ENCODE measurements around the gene BCAS3. TPM values are rescaled to one million over a fixed set of nuclear protein-coding genes. Genes with fewer than 3 reads are reported as not detected.

BCAS3 gene
- total RNA-seq, 1 donor from 2014 or later, result 29.6 TPM

DNA sequence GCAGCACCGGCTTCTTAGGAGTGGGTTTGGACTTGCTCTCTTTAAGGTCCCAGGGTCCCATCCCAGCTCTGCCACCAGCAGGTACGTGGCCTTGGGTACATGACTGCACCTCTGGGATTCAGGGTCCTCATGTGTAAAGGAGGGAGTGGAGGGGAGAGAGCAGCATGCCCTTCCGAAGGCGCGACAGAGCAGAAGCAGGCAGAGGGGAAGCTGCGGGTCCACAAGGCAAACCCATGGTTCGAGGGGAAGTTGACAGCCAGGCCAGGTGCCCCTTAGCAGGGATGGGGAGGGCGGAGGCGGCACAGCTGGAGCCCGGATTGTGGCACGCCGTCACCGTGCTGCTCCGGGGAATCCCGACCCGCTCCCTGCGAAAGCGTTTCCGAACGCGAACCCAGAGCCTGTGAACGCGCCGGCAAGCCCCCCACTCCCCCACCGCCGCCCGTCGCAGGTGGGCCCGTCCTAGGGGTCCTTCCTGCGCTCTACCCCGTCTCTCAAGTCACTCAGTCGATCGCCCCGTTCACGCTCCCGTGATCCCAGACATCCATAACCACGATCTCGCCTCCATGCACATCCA is 717.8 kb downstream of the BCAS3 start:
- intact Hi-C loops (cut with DNase I), result no loop called here
- peak overlapping the region; percentile 89 for H3K27ac ChIP-seq
- peaks cover 31% of the 10 kb centered on the region for H3K4me1 ChIP-seq
- DNase-seq, result peak; percentile 44
- no peaks in the 10 kb centered on the region for H3K36me3 ChIP-seq
- H3K4me3 ChIP-seq, result peak overlapping the region; percentile 67
- TF ChIP-seq CTCF (IDR thresholded peaks at IDR 0.05), result no peak
- no peak for ATAC-seq
- H3K27me3 ChIP-seq (ENCODE audit: low read depth), result peaks cover 46% of the 10 kb centered on the region
- no peaks in the 10 kb centered on the region for H3K9me3 ChIP-seq

- Histone ChIP-seq H3K9me3 (no peaks in the 10 kb centered on the region), H3K4me3 (peak overlapping the region; percentile 67), H3K27me3 (ENCODE audit: low read depth) (peaks cover 52% of the 10 kb centered on the region), H3K27ac (peak overlapping the region; percentile 89), H3K36me3 (no peaks in the 10 kb centered on the region), H3K4me1 (peaks cover 37% of the 10 kb centered on the region)
- peak; percentile 45 for DNase-seq
- intact Hi-C loops (cut with DNase I), result no loop called here
- TF ChIP-seq CTCF (IDR thresholded peaks at IDR 0.05), result no peak
- peak; percentile 2 to 5 for ATAC-seq
These were observed 718.4 kb downstream of the BCAS3 start for GRCh38 chr17:61395983-61396585.

DNA sequence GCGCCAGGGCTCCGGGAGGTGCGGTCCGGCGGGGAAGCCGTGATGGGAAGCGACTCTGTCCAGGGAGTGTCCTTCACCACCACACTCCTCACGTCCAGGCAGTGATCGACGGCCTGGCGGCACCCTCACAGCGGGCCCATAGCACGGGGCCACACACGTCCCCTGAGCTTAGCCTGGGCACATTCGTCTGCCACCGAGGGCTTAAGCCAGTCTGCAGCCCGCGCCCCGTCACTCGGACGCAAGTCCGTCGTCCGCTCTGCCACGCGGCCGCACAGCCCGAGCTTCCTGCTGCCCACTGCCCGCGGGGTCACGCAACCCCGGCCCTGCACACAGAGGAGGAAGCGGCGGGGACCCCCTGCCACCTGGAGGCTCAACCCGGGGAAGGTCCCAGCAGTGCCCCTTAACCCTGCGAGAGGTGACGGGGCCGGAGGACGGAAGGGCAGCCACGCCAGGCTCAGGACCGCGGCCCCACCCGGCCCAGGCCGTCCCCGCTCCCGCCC is 719.0 kb downstream of the BCAS3 start:
- peaks cover 58% of the 10 kb centered on the region for H3K27me3 ChIP-seq (ENCODE audit: low read depth)
- ATAC-seq (peak; percentile 3 to 6), DNase-seq (peak; percentile 52)
- intact Hi-C loops (cut with DNase I), result no loop called here
- peak overlapping the region; percentile 67 for H3K4me3 ChIP-seq
- peak overlapping the region; percentile 89 for H3K27ac ChIP-seq
- TF ChIP-seq CTCF (IDR thresholded peaks at IDR 0.05), result no peak
- no peaks in the 10 kb centered on the region for H3K36me3 ChIP-seq
- peaks cover 38% of the 10 kb centered on the region for H3K4me1 ChIP-seq
- H3K9me3 ChIP-seq, result no peaks in the 10 kb centered on the region

- intact Hi-C loops (cut with DNase I), result no loop called here
- no peaks in the 10 kb centered on the region for H3K9me3 ChIP-seq
- peaks cover 38% of the 10 kb centered on the region for H3K4me1 ChIP-seq
- H3K4me3 ChIP-seq, result peak overlapping the region; percentile 67
- TF ChIP-seq CTCF (IDR thresholded peaks at IDR 0.05), result no peak
- DNase-seq (peak; percentile 46), ATAC-seq (peak; percentile 12 to 20)
- no peaks in the 10 kb centered on the region for H3K36me3 ChIP-seq
- peaks cover 64% of the 10 kb centered on the region for H3K27me3 ChIP-seq (ENCODE audit: low read depth)
- peak overlapping the region; percentile 89 for H3K27ac ChIP-seq
These were observed 719.6 kb downstream of the BCAS3 start for GRCh38 chr17:61397086-61397842.

DNA sequence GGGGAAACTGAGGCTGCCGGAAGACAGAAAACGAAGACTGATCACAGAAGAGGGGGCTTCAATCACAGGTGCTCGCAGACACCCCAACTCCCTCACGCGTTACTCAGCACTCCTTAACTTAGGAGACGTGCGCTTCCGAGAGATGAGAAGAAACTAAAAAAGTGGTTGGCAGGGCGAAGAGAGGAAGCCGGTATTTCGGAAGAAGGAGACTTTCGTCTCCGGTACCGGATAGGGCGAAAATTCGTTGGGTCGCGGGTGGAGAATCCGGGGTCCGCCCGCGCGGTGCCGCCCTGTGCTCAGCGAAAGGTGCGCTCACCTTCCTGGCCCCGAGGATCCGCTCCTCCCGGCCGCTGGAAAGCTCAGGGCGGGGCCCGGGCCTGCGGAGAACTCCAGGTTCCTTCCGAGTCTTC is 721.1 kb downstream of the BCAS3 start:
- ATAC-seq (no peak), DNase-seq (no peak)
- peaks cover 77% of the 10 kb centered on the region for H3K27me3 ChIP-seq (ENCODE audit: low read depth)
- intact Hi-C loops (cut with DNase I), result no loop called here
- peaks cover 7% of the 10 kb centered on the region for H3K36me3 ChIP-seq
- TF ChIP-seq CTCF (IDR thresholded peaks at IDR 0.05), result no peak
- H3K9me3 ChIP-seq, result no peaks in the 10 kb centered on the region
- H3K4me3 ChIP-seq, result peak overlapping the region; percentile 67
- peaks cover 46% of the 10 kb centered on the region for H3K4me1 ChIP-seq
- peak overlapping the region; percentile 89 for H3K27ac ChIP-seq
